NCI-H526 treated with DMSO at 0.1 percent for 48 hours (cell line): ENCODE measurements around the gene ZKSCAN4.

ENCODE experiments used
- DNase-seq: peaks from one replicate; lab custom pipeline; 2025; lab: John Stamatoyannopoulos, UW

Gene ZKSCAN4

DNA sequence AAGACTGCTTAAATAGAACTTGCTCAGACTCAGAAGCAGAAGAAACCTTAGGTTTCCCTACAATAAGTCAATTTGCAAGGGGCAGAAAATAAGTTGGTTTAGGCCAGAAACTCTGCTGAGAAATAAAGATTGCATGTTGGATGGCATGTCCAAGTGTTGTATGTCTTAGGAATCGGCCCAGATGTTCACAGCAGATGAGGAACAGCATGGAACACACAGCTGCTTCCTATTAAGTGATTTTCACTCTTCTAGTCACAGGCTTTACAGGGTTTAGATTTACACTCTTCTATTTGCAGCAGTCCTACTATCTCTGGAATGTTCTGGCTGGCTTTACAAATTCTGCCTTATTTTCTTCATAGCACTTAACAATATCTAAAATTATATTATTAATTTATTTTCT, 3.2 kb downstream of the ZKSCAN4 start:
- no peak for DNase-seq

DNA sequence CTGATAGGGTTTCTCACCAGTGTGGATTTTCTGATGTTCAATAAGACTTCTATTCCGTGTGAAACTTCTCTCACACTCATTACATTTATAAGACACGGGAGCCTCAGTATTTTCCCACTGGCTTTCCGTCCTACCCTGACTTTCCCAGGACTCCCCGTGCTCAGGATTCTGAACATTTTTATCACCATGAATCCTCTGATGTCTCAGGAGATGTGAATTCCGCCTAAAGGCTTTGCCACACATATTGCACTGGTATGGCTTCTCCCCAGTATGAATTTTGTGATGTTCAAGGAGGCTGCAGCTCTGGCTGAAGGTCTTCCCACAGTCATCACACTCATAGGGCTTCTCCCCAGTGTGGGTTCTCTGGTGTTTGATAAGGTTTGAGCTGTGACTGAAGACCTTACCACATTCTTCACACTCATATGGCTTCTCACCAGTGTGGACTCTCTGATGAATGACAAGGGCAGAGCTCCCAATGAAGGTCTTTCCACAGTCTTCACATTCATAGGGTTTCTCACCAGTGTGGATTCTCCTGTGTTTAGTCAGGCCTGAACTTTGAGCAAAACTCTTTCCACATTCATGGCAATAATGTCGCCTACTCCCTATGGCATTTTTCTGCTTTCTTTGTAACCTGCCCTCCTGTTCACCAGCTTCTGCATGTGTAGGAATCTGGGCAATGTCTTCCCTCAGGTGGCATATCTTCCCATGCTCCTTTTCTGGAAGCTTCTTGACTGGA, 6.7 kb downstream of the ZKSCAN4 start:
- DNase-seq: no peak

DNA sequence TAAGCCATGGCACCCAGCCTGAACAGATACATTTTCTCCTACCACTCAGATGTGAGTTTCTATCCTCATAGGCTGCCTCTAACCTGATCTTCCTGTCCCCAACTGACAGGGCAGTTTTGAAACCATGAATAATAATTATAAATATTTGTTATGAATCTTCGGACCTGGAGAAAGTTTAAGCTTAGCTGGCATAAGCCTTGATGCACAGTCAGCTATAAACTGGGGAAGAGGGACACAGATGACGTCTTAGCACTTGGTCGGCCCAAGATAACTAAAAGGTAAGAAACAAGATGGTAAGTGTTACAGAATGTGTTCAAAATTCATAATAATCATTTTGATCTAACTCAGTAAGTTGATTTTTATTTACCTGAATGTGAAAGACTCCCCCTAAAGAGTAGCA, 8.1 kb downstream of the ZKSCAN4 start:
- no peak for DNase-seq

DNA sequence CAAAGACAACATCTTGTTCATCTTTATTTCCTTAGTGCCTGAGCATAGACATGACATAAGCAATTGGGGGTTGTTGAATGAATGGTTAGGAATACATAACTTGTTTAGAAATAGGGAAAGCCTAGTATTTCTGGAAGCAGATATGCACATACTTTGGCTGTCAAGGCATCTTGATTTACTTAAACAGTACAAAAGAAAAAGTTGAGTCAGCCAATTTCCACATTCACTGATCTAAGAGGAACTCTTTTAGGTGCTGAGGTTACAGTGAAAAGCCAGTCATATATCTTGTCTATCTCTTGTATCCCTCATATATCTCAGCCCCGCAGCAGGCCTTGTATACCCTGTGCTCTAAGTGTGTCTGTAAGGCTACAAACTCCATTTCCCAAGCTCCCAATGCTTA, 11.6 kb downstream of the ZKSCAN4 start:
- no peak for DNase-seq

DNA sequence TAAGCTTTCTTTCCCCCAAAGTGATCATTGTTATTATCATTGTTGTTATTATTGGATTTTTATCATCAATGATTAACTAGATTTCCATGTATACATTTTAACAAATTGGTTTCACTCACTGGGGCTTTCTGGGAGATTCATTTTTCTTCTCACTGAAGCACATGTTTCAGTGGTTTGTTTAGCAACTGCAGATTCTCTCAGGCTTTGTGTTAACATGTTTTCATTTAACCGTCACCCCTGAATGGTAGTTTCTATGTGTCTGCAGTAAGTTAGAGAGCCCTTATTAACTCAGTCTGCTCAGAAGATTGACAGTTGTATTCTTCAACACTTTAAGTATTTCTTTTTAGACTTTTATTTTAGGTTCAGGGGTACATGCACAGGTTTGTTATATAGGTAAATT, 12.4 kb downstream of the ZKSCAN4 start:
- DNase-seq: no peak

DNA sequence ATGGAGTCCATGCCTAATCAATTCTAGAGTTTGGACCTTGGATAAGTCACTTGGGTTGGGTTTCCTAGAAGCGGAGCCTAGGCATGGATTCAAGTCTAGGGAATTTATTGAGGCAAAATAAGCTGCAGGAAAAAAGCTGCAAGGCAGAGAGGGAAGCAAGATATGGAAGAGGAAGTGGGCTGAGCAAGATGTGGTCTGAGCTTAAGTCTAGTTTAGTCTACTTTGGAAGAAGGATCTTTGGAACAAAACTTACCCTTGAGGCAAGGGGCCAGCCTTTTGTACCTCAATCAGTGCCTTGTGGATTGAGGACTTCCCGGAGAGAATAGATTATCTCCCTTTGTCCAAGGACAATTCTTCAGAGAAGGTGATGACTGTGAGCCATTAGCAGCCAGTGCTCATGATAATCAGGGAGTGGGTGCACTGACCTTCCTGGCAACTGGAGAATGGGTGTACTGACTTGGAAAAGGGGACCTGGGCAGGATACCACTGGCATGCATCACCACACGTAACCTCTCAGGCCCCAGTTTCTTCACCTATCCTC, 16.1 kb downstream of the ZKSCAN4 start:
- no peak for DNase-seq

DNA sequence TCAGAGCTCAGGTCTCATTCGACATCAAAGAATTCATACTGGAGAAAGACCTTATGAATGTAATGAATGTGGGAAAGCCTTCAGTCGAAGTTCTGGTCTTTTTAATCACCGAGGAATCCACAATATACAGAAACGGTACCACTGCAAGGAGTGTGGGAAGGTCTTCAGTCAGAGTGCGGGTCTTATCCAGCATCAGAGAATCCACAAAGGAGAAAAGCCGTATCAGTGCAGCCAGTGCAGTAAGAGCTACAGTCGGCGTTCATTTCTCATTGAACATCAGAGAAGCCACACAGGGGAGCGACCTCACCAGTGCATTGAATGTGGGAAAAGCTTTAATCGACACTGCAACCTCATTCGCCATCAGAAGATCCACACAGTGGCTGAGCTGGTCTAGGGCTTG, 19.3 kb downstream of the ZKSCAN4 start:
- no peak for DNase-seq

DNA sequence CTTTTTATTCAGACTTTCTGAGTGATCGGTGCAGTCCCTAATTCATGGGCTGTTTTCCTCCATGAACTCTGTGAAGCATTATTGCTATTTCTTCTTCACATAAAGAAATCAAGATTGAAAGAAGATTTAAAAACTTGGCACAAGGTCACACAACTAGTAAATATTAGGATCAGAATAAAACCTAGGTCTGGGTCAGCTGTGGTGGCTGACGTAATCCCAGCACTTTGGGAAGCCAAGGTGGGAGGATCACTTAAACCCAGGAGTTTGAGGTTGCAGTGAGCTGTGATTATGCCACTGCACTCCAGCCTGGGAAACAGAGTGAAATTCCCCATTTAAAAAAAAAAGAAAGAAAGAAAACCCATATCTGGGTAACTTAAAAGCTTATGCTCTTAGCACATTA, 25.6 kb downstream of the ZKSCAN4 start:
- no peak for DNase-seq

DNA sequence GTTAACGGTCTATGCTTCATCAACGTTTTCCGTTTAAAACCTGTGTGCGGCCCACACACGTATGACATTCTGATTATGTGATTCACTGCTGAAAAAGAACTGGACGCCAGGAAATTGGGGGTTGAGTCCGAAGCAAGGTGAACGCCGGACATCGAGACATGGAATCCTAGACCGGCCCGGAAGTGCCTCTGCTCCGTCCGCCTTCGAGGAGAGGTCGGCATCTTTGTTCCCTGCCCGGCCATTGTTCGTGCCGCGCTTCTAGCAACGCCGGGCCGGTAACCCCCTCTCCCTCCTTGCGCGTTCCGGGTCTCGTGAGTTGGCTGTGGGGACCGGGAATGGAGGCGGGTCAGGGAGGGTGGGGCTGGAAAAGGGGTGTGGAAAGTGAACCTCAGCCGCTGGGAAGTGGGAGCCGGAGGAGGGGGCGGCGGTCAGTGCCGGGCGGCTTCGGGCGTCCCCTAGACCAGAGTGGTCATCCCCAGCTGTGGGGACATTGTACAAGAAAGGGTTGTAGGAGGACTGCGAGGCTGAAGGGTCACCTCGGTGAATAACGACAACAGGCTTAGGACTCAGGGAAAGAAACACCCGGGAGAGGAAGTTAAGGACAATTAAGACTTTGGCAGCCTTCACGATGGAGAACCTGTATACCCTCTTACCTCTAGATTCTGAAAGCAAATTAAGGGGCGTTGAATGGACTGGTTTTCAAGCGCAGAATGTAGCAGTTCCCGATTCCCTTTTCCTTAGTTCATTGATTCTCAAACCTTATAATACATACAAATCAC, 26.8 kb downstream of the ZKSCAN4 start, which contains the start of gene ZSCAN9:
ZSCAN9 (plus strand) TSS at position 220 of the 779 bp plus-strand sequence. CDS start 1,810 bp downstream, outside the sequence.
- DNase-seq: peak; percentile 81

DNA sequence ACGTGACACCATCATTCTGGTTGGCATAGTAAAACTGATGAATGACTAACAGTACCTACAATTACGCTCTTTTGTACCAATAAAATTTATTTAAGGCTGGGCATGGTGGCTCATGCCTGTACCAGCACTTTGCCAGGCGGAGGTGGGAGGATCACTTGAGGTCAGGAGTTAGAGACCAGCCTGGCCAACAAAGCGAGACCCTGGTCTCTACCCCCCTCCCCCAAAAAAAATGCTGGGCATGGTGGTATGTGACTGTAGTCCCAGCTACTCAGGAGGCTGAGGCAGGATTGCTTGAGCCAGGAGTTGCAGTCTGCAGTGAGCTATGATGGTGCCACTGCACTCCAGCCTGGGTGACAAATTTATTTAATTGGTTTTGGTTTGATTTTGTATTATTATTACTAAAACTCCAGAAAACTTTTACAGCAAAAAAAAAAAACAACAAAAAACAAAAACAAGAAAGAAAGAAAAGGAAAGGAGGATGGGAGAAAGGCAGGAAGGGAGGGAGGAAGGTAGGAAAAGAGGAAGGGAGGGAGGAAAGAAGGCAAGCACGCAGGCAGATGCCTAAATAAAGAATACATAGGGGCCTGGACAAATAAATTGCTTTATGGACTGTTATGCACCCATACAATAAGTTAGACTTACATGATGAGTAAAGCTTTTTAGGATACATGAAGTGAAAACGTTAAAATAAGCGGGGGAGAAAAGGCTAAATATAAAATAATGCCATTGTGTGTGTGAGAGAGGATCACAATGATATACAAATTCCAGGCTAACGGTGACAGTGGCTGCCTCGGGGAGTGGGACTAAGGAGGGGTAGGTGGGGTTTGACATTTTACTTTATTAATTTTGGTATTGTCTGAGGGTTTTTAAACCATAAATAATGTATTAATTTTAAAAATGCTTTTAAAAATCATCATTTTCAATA, 27.7 kb downstream of the ZKSCAN4 start:
- no peak for DNase-seq

DNA sequence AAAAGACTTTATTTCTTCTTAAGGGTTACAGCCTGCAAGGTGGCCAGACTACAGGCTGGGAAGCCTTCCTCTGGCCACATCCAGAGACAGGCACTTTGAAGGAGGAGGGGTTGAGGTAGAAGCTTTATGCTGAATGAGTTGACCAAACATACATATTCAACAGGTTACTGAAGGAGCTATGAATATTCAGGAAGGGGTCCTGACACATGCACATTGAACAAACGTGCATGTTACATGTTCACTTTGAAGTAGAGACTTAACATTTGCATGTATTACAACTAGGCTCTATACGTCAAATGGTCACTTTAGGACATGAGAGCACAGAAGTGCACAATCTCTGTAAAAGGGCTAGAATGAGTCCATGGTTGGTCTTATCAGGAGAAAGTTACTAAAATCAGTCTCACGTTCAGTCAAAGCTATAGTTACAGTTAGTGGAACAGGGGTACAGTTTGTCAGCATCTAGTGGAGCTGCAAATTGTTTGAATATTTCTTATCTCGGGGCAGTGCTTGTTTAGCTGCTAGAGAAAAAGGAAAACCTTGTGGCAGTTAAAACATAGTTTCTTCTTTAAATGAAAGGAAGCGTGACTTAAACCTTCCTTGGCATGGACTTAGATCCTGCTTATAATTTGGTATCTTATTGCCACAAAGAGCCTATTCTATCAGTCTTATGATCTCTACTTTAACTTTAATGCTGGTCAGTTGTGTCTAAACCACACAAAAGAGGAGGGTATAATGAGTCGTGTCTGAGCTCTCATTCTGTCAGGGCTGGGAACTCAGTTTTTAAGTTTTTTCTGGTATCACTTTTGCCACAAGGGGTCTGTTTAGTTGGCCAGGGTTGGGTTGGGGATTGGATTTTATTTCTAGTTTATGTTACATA, 31.6 kb downstream of the ZKSCAN4 start:
- peak; percentile 32 for DNase-seq

DNA sequence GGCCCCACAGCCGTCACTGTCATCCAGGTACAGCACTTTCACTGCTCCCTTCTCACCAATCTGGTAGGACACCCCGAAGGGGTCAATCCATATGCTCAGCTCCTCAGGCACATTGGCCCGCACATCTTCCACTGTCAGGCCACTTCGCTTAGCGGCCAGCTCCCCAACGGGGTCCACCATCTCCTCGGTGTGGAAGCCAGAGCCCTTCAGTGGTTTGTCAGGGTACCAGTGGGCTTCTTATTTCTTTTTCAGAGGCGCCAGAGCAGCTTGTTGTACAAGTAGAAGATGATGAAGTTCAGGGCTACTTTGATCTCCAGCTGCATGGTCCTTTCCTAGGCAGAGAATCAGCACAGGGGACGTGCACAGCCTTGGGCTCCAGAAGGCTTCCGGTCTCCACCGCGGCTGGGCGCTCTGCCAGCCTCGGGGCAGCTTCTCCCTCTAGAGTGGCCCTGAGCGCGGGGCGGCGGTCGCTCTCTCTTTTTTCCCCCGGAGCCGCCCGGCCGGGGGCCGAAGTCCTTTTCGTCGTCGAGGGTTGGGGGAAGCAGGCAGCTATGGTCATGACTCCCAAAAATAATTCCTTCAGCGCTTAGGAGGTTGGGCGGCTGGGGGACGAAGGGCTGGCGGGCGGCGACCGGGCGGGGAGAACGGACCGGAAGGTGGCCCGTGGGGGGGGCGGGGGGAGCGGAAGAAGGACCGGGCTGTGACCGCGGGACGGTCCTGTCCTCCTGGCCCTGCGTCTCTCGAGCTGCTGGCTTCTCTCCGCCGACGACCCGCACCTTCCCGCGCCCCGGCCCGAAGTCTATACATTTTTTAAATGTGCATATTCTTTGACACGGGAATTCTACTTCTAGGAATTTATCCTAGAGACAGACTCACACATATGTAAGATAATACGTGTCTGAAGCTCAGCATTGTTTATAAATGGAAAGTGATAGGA, 33.5 kb downstream of the ZKSCAN4 start:
- DNase-seq: peak; percentile 41

DNA sequence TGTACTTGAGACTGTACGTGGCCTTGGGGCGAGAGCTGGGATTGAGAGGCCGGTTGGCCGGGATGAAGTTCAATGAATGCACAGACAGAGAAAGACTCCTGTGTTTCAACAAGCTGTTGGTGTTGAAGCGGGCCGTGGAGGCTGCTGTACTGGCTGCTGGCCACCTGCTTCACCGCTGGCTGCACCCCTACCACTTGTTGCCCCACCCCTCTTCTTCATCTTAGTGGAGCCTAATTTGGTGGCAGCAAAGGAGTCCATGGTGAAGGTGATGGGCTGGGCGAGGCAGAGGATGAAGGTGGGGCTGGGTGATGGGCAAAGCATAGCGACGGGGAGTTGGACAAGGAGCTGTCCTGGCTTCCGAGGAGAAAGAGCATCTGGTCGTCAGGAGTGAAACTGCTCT, 34.2 kb downstream of the ZKSCAN4 start:
- no peak for DNase-seq

DNA sequence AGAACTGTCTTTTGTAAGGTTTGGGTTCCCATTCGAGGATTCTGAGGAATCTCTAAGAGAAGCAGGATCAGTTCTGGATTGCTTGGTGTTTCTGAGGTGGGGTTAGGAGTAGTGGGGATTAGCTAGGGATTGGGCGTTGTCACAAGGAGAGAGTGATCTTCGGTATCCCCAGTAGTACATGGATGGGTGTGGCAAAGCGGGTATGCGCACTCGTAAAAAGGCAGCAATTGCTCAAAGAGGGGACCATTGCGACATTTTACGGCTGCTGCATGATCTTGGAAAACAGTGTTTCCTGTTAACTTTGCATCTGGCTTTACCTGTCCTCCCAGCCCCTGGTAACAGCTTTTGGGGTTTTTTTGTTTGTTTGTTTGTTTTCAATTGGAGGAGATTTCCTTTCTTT, 36.6 kb downstream of the ZKSCAN4 start:
- DNase-seq: peak; percentile 11

DNA sequence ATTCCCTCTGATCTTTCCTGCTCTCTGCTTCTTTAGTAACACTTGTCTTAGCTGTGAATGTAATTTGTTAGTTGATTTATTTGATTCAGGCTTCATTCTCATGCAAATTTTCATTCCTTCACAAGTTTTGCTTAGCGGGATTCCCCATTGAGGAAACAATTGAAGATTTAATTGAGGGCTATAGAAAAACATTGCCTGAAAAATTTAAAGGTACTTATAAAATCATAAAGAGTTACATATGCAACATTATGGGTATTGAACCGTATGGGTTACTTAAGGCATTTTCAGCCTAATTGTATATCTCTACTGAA, 38.9 kb downstream of the ZKSCAN4 start:
- no peak for DNase-seq

DNA sequence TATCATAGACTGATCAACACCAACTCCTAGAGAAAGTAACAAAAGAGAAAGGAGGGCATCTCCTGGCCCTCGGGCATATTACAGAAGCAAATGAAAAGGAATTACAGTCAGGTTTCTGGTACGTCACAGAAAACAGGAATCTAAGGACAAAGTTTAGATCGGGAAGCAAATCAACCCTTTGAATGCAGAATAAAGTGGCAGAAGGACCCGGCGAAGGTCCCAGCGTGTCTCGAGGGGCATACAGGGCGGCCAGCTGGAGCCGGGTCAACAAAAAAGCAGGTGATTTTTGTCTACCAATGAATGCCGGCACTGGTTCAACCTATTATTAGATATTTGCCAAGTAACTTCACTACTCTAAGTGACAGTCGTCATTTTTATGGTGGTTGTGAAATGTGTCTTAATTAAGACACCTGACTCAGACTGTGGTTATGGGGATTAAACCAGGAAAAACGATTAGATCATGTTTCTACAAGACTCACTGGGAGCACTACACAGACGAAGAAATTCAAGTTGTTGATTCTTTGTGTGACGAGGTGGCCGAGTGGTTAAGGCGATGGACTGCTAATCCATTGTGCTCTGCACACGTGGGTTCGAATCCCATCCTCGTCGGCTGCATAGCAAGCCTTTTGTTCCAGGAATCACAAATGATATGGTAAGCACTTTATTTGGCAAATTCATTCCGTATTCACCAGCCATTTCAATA, 39.4 kb downstream of the ZKSCAN4 start:
- peak; percentile 65 for DNase-seq

DNA sequence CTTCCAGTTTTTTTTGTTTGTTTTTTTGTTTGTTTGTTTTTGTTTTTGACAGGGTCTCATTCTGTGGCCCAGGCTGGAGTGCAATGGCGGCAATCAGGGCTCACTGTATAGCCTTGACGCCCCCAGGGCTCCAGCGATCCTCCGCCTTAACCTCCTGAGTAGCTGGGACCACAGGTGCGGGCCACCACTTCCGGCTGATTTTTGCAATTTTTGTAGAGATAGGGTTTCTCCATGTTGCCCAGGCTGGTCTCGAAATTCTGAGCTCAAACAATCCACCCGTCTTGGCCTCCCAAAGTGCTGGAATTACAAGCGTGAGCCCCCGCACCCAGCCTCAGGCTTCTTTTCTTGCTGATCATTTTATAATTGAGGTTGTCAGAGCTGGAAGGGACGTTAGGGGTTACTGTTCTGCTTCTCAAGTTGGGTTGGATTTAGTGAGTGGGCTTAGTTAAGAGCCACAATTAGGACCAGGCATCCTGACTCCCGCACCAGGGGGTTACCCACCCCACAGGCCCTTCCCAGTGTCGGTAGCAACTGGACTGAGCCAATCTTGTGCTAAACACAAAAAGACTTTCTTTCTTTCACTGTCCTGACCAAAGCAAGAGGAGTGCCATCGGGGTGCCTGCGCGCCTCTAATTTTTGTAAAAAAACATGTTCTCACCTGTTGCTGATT, 40.1 kb downstream of the ZKSCAN4 start:
- DNase-seq: no peak

DNA sequence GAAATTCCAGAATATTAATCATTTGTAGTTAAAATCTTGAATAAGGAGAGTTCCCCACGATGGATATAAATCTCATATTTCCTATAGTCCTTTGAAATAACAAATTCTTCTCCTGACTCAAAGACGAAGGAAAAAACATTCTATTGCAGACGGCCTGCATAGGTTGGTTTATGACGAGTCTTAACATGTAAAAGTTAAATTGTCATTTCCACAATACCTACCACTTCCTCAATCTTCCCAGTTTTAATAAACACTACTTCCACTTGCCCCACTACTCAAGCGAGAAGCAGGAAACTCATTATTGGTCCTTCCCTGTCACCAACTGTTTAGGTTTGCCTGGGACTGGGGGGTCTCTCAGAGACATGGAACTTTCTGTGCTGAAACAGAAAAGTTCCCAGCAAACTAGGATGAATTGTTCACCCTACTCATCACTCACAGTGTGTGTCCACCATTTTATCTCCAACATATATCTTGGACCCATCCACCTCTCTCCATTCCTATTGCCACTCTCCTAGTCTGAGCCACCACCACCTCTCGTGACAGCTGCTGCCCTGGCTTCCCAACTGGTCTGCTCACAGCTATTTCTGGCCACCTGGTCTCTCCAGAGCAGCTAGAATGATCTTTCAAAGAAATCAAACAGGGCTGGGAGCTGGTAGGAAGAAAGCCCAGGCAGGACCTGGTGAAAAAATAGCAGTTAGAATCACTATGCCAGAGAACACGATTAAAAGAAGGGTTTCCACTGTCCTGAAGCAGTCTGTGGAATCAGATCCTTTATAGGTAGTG, 42.1 kb downstream of the ZKSCAN4 start:
- no peak for DNase-seq
